Hepatocyte (in vitro differentiated cells): Measurements from ENCODE around the gene CIC. TPM values are rescaled to one million over a fixed set of nuclear protein-coding genes. Genes with fewer than 3 reads are reported as not detected.

ENCODE experiments used
- DNase-seq: peaks from one replicate; pipeline ENCODE4 v3.0.0-alpha.2; 2016; ENCODE audit warnings: low spot score
- H2AFZ ChIP-seq: fragments of 200-600 bp; sonication (generic); 2 replicates; pipeline ENCODE4 v1.6.0; 2016; ENCODE audit warnings: antibody characterized with exemption, mild to moderate bottlenecking
- H3K27ac ChIP-seq: fragments of 200-600 bp; sonication (generic); 2 replicates; pipeline ENCODE4 v1.5.1; 2016; ENCODE audit warnings: mild to moderate bottlenecking
- H3K27me3 ChIP-seq: fragments of 200-600 bp; sonication (generic); 2 replicates; pipeline ENCODE4 v1.6.1; 2016
- H3K36me3 ChIP-seq: fragments of 200-600 bp; sonication (generic); replicated peaks from 2 replicates; pipeline ENCODE4 v1.5.1; 2016; ENCODE audit warnings: low read depth; ENCODE audit not compliant: insufficient read depth
- H3K4me1 ChIP-seq: fragments of 200-600 bp; sonication (generic); 2 replicates; pipeline ENCODE4 v1.5.1; 2016; ENCODE audit warnings: mild to moderate bottlenecking, moderate library complexity; ENCODE audit not compliant: insufficient read depth
- H3K4me2 ChIP-seq: fragments of 200-600 bp; sonication (generic); 2 replicates; pipeline ENCODE4 v1.6.0; 2016
- H3K4me3 ChIP-seq: fragments of 200-600 bp; sonication (generic); 2 replicates; pipeline ENCODE4 v1.5.1; 2016; ENCODE audit warnings: mild to moderate bottlenecking
- H3K79me2 ChIP-seq: fragments of 200-600 bp; sonication (generic); 2 replicates; pipeline ENCODE4 v1.6.0; 2017; ENCODE audit warnings: mild to moderate bottlenecking
- H3K9me2 ChIP-seq: fragments of 200-600 bp; sonication (generic); replicated peaks from 2 replicates; pipeline ENCODE4 v1.6.0; 2017; ENCODE audit warnings: mild to moderate bottlenecking; ENCODE audit not compliant: insufficient read depth
- H3K9me3 ChIP-seq: fragments of 200-600 bp; sonication (generic); 2 replicates; pipeline ENCODE4 v1.5.1; 2016; ENCODE audit warnings: low read depth, mild to moderate bottlenecking
- H4K20me1 ChIP-seq: fragments of 200-600 bp; sonication (generic); 2 replicates; pipeline ENCODE4 v1.6.0; 2016; ENCODE audit warnings: mild to moderate bottlenecking; ENCODE audit not compliant: insufficient read depth, poor library complexity, severe bottlenecking
- EZH2 ChIP-seq: fragments of 200-600 bp; sonication (generic); IDR thresholded peaks from 2 replicates; pipeline ENCODE4 v1.6.1; 2016; ENCODE audit warnings: antibody characterized with exemption, mild to moderate bottlenecking, borderline replicate concordance
- EZH2phosphoT487 ChIP-seq: fragments of 200-600 bp; sonication (generic); IDR thresholded peaks from one replicate; pipeline ENCODE4 v1.6.1; 2018; ENCODE audit warnings: antibody characterized with exemption, mild to moderate bottlenecking, low read depth, moderate library complexity; ENCODE audit not compliant: unreplicated experiment, severe bottlenecking
- WGBS: methylation state at CpG from one replicate; pipeline ENCODE4 v1.1.6; 2016; ENCODE audit warnings: low lambda C conversion rate; ENCODE audit errors: missing lambda C conversion rate; 5-methylcytosine and 5-hydroxymethylcytosine counted together
- polyA plus RNA-seq: library from polyadenylated mRNA; unstranded; fragments of >200 nt; fragmentation: Nextera tagmentation; extraction: Ambion mirVana; gene quantifications from 2 replicates; pipeline ENCODE4 v1.2.1, GENCODE V29; 2016
- total RNA-seq: library from RNA; depleted of rRNA; stranded (reverse); fragments of >200 nt; gene quantifications from 2 replicates; pipeline ENCODE4 v1.2.3, GENCODE V29; 2014
- TF ChIP-seq, protein P1 (sequence below): fragments of 200-600 bp; sonication (generic); IDR thresholded peaks from 2 replicates; pipeline ENCODE4 v1.5.1; 2016; ENCODE audit warnings: antibody characterized with exemption, mild to moderate bottlenecking; ENCODE audit not compliant: poor library complexity

The CIC gene
- total and polyA plus RNA-seq, 2 experiments from 2014 or later, result 17.4 to 23.2 TPM

GRCh38 chr19:42277821-42278451 lies 8.9 kb downstream of the CIC start:
- Histone ChIP-seq H3K4me2 (peak overlapping the region; percentile 94), H3K9me2 (no peaks in the 10 kb centered on the region), H3K36me3 (no peaks in the 10 kb centered on the region), H3K79me2 (peaks cover 64% of the 10 kb centered on the region), H3K27me3 (no peaks in the 10 kb centered on the region), H3K9me3 (no peaks in the 10 kb centered on the region), H3K27ac (peak overlapping the region; percentile 99), H3K4me3 (no peak overlapping the region), H2AFZ (no peak overlapping the region), H3K4me1 (peaks cover 48% of the 10 kb centered on the region), H4K20me1 (peaks cover 5% of the 10 kb centered on the region)
- peak; percentile 47 for DNase-seq
- WGBS, result 71% methylated on average over 10 of the region's 10 CpGs
- TF ChIP-seq, protein P1, sequence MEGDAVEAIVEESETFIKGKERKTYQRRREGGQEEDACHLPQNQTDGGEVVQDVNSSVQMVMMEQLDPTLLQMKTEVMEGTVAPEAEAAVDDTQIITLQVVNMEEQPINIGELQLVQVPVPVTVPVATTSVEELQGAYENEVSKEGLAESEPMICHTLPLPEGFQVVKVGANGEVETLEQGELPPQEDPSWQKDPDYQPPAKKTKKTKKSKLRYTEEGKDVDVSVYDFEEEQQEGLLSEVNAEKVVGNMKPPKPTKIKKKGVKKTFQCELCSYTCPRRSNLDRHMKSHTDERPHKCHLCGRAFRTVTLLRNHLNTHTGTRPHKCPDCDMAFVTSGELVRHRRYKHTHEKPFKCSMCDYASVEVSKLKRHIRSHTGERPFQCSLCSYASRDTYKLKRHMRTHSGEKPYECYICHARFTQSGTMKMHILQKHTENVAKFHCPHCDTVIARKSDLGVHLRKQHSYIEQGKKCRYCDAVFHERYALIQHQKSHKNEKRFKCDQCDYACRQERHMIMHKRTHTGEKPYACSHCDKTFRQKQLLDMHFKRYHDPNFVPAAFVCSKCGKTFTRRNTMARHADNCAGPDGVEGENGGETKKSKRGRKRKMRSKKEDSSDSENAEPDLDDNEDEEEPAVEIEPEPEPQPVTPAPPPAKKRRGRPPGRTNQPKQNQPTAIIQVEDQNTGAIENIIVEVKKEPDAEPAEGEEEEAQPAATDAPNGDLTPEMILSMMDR, result no peak
- no peak for TF ChIP-seq EZH2
- no peak for TF ChIP-seq EZH2phosphoT487

GRCh38 chr19:42278452-42279154 lies 9.6 kb downstream of the CIC start:
- TF ChIP-seq, protein P1, result no peak
- Histone ChIP-seq H3K4me3 (no peak overlapping the region), H4K20me1 (peaks cover 5% of the 10 kb centered on the region), H3K36me3 (no peaks in the 10 kb centered on the region), H3K4me1 (peaks cover 53% of the 10 kb centered on the region), H3K79me2 (peaks cover 68% of the 10 kb centered on the region), H2AFZ (no peak overlapping the region), H3K4me2 (peak overlapping the region; percentile 94), H3K9me2 (no peaks in the 10 kb centered on the region), H3K27me3 (no peaks in the 10 kb centered on the region), H3K9me3 (no peaks in the 10 kb centered on the region), H3K27ac (peak overlapping the region; percentile 99)
- WGBS, result 91% methylated on average over 5 of the region's 5 CpGs
- DNase-seq, result no peak

- Histone ChIP-seq H3K79me2 (peaks cover 61% of the 10 kb centered on the region), H3K9me2 (no peaks in the 10 kb centered on the region), H3K4me2 (peak overlapping the region; percentile 94), H3K36me3 (no peaks in the 10 kb centered on the region), H3K9me3 (no peaks in the 10 kb centered on the region), H3K27ac (peak overlapping the region; percentile 99), H2AFZ (no peak overlapping the region), H4K20me1 (peaks cover 5% of the 10 kb centered on the region), H3K4me1 (peaks cover 53% of the 10 kb centered on the region), H3K4me3 (peak overlapping the region; percentile 99), H3K27me3 (no peaks in the 10 kb centered on the region)
- TF ChIP-seq EZH2 (no peak), EZH2phosphoT487 (no peak)
- TF ChIP-seq, protein P1, result no peak
- DNase-seq, result no peak
- 9% methylated on average over 6 of the region's 6 CpGs for WGBS
These were observed 10.3 kb downstream of the CIC start for GRCh38 chr19:42279155-42279901.
